ENCODE measurements around the gene MICAL2.

MICAL2 gene

DNA sequence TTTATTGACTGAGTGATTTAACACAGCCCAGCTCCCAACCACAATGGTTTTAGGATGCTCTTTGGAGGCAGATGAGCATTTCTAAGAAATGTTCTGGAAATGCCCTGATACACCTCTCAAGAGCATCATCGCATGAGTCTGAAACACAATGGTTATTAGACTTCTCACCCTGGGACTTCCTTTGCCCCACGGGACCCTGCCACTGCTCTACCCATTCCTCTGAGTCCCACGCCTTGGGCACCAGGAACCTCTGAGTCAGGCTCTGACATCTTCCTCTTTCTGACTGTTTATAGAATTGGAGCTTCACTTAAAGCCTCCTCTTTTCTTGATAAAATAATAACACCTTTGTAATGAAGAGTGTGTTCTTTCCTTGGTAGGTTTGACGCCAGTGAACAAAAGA, 181.4 kb downstream of the MICAL2 start:
- no peak for DNase-seq

DNA sequence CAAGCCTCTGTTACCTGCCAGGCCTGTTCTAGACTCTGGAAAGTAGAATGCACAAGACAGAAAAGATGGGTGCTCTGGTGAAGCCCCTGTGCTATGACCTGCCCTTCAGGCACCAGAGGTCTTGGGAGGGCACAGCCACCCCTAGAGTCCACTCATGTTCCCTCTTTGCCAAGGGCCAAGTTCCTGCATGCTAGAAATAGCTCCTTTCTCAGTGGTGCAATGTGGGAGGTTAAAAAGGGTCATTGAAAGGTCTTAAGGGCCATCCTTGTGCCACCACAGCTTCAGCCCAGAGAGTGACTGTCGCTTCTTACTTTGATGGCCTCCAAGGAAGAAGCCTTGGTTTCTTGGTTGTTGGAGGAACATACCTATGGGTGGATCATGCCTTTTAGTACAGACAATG, 182.4 kb downstream of the MICAL2 start:
- DNase-seq: no peak

DNA sequence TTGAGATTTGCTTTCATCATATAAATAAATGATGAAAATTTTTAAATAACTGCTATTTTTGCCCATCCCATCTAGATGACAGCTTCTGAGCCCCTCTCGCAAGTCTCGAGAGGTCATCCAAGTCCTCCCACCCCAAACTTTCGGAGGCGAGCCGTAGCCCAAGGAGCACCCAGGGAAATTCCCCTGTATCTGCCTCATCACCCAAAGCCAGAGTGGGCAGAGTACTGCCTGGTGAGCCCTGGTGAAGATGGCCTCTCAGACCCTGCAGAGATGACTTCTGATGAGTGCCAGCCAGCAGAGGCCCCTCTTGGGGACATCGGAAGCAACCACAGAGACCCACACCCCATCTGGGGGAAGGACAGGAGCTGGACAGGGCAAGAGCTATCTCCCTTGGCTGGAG, 183.1 kb downstream of the MICAL2 start:
- DNase-seq: no peak

DNA sequence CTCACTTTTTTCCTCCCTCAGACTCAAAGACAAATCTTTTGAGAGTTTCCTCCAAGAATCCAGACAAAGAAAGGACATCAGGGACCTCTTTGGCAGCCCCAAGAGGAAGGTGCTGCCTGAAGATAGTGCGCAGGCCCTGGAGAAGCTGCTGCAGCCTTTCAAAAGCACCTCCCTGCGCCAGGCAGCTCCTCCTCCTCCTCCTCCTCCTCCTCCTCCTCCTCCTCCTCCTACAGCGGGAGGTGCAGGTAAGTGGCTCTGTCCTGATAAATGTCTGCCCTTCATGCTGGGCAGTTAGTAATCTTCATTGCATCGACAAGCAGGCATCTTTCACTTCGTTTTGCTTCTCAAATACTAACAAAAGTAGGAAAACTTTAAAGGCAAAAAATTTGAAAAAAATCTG, 184.2 kb downstream of the MICAL2 start:
- no peak for DNase-seq

DNA sequence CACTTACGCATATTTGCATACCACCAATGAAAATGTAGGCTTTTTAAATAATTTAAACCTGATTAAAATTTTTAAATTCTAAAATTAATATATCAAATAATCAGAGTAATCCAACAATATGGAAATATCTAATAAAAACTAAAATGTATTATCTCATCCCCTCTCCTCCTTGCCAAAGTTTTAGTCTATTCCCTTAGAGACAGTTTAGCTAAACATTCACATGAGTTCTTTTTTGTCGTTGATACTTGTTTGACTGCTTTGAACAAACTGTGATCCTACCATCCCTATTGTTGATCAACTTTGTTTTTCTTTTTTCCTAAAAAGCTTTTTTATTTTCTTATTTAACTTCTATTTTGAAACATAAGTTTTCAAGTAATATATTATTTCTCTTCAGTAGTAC, 185.6 kb downstream of the MICAL2 start:
- DNase-seq: no peak

DNA sequence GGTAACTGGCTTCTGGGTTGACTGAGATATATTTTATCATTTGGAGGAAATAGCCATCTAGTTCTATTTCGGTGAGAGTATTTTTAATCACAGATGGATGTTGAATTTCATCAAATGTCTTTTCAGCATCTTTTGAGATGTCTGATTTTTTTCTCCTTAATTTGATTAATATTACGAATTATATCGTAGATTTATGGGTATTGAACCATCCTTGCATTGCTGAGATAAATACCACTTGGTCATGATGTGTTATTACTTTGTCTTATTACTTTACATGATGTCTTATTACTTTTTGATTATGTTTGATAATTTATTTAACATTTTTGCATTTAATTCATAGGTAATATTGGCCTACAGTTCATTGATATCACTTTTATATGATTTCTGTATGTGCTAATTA, 188.2 kb downstream of the MICAL2 start:
- DNase-seq: no peak

DNA sequence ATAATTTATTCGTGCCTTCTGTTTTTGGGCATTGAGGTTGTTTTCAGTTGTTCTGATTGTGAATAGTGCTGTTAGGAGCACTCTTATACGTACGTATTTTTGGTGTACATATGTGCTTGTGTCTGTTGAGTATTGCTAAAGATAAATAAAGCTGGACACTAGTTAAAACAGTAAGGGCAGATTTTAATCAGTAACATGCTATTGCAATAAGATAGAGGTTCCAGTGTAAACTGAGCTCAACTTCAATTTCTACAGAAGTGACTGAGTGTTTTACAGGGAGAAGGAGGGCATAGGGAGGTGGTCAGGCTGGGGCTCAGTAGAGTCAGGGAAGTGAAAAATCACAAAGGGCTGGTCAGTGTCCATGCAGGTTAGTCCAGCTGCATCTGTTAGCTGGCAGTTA, 191.0 kb downstream of the MICAL2 start:
- DNase-seq: no peak

DNA sequence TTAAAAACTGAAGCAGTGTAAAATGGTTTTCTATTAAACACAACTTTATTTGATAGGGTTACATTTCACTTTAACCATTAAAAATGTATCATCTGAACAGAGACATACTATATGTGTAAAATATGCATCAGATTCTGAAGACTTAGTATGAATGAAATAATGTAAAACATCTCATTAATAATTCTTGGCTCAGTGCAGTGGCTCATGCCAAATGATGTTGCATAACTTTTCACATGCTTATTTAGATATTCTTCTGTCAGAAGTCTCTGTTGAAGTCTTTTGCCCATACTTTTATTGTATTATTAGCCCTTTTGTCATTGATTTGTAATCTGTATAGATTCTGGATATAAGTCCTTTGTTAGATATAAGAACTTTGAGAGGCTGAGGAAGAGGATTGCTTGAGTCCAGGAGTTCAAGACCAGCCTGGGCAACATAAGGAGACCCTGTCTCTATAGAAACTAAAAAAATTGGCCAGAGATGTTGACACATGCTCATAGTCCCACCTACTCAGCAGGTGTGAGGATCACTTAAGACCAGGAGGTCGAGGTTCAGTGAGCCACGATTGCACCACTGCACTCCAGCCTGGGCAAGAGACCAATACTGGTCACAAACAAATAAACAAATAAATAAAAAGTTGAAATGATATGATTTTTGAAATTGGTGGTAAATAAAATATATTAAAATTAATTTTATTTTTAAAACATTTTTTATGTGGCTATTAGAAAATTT, 193.2 kb downstream of the MICAL2 start:
- DNase-seq: no peak

DNA sequence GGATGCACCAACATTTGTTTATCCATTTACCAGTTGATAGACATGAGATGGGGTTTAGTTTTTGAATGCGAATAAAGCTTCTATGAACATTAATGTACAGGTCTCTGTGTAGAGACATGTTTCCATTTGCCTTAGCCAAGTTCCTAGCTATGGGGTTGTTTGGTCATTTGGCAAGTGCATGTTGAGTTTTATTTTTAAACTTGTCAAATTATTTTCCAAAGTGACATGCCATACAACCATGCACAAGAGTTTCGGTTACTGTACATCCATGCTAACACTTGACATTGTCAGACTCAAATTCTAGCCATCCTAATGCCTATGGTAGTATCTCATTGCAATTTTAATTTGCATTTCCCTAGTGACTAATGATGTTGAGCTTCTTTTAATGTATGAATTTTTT, 196.4 kb downstream of the MICAL2 start:
- DNase-seq: no peak

DNA sequence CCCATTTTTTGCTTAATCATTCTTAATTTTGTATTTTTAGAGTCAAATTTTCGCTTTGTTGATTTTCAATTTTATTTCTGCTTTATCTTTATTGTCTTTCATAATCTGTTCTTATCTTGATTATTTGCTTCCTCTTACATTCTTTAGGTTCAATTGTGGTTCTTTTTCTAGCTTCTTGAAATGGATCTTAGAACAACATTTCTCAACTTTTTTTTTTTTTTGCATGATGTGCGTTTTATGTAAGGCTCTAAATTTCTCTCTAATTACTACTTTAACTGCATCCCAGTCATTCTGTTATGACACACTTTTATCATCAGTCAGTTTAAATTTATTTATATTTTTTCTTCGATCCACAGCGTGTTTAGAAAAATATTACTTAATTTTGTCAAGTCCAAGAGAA, 201.7 kb downstream of the MICAL2 start:
- no peak for DNase-seq
